ENCODE measurements around the gene LRTM2. TPM values are rescaled to one million over a fixed set of nuclear protein-coding genes. Genes with fewer than 3 reads are reported as not detected.

LRTM2 gene
- total and polyA plus RNA-seq, 2 of the 4 experiments (the other 2 are of a cell fraction): not detected

DNA sequence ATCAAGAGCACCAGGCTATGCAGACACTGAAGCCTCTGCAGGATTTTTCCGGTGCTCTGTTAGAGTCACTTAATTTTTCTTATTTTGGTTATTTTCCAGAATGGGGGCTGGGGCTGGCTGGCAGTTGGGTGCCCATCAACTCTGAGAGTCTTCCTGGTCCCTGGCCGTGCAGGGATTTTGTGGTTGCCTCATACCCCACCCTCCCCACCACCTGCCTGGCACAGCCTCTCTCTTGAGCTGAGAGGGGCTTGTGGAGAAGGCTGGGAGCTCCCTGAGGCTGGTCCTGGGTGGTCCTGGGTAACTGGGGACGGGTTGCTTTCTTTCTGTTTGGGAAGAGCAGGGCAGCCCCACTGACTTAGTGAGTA is 23.3 kb downstream of the LRTM2 start:
- H4K5ac ChIP-seq (ENCODE audit: low read depth, low read length): no peak overlapping the region
- H3K4me3 ChIP-seq (ENCODE audit: insufficient read depth, low read depth, low read length): no peak overlapping the region
- intact Hi-C loops (cut with micrococcal nuclease): no loop called here
- H2AK9ac ChIP-seq (replicated peaks; ENCODE audit: low read depth, low read length, poor library complexity): no peak overlapping the region
- no peaks in the 10 kb centered on the region for H3K36me3 ChIP-seq (ENCODE audit: control insufficient read depth, insufficient read depth, low read length)
- BruUV-seq (replicated peaks): no TSS peak
- no peaks in the 10 kb centered on the region for H3K9me1 ChIP-seq (ENCODE audit: insufficient read depth, low read length)
- no peak overlapping the region for H3K14ac ChIP-seq (replicated peaks; ENCODE audit: low read depth, low read length)
- 0% methylated on average over 1 of the region's 3 CpGs; no CpG with 5 or more reads in 1 of the 2 experiments for WGBS, 2 experiments (ENCODE audit: extremely low coverage in 2 of 2, insufficient read length in 1 of 2)
- no peak overlapping the region for H2BK120ac ChIP-seq (ENCODE audit: low read depth, low read length)
- DNase-seq (no peak), ATAC-seq (ENCODE audit: low read depth) (no peak)
- in situ Hi-C loops (cut with MboI; ENCODE audit: low sequenced_read_pairs): no loop called here
- no peaks in the 10 kb centered on the region for H4K20me1 ChIP-seq (ENCODE audit: insufficient read depth, low read length)
- no peaks in the 10 kb centered on the region for H3K9me3 ChIP-seq (ENCODE audit: control insufficient read depth, insufficient read depth, low read length)
- H3K27me3 ChIP-seq (ENCODE audit: control insufficient read depth, insufficient read depth, low read length): peaks cover 80% of the 10 kb centered on the region
- no peak overlapping the region for H3K4ac ChIP-seq (ENCODE audit: low read depth, low read length)
- no peak overlapping the region for H3K9ac ChIP-seq (ENCODE audit: low read depth, low read length)
- dilution Hi-C loops (cut with HindIII; ENCODE audit: low sequenced_read_pairs, unreplicated experiment): no loop called here
- no peak overlapping the region for H2BK5ac ChIP-seq (ENCODE audit: low read depth, low read length, poor library complexity, severe bottlenecking)
- no peak overlapping the region for H4K91ac ChIP-seq (ENCODE audit: insufficient read depth, low read depth, low read length)
- ChIA-PET POLR2A (ENCODE audit: unreplicated experiment) (no interaction called here), CTCF (no interaction called here)
- TF ChIP-seq NFE2L2 (IDR thresholded peaks at IDR 0.05; ENCODE audit: low read depth, low read length) (no peak), RFX5 (IDR thresholded peaks at IDR 0.05; ENCODE audit: low read depth, low read length) (no peak), RCOR1 (IDR thresholded peaks at IDR 0.05; ENCODE audit: insufficient replicate concordance, low read length) (no peak), CEBPB (IDR thresholded peaks at IDR 0.05; ENCODE audit: low read depth, low read length) (no peak)
- H3K56ac ChIP-seq (ENCODE audit: extremely low read depth, insufficient read depth, low read length): no peak overlapping the region
- H4K8ac ChIP-seq (ENCODE audit: low read depth in 2 of 2, low read length in 2 of 2): no peak overlapping the region
- H3K27ac ChIP-seq (ENCODE audit: insufficient read depth, low read length): no peak overlapping the region
- H3K4me1 ChIP-seq (ENCODE audit: control insufficient read depth, insufficient read depth, low read length): no peaks in the 10 kb centered on the region
- no peak overlapping the region for H3K4me2 ChIP-seq (ENCODE audit: low read depth, low read length)
- H3K18ac ChIP-seq (ENCODE audit: low read depth, low read length): no peak overlapping the region
- no peak overlapping the region for H2BK15ac ChIP-seq (ENCODE audit: low read depth, low read length)
- H2BK20ac ChIP-seq (ENCODE audit: low read depth, low read length): no peak overlapping the region
- no peaks in the 10 kb centered on the region for H3K79me1 ChIP-seq (ENCODE audit: low read depth in 1 of 2, low read length in 2 of 2)
- no peak overlapping the region for H2AK5ac ChIP-seq (ENCODE audit: low read depth, low read length)
- no peak overlapping the region for H3K23ac ChIP-seq (ENCODE audit: low read depth, low read length)
- H2AFZ ChIP-seq (replicated peaks; ENCODE audit: low read length, poor library complexity): no peak overlapping the region

Measured in IMR-90 (cell line).